GM12865 (cell line): ENCODE results near the gene TMEM167B.

ENCODE experiments used
- DNase-seq: peaks from one replicate; pipeline ENCODE4 v3.0.0; 2010; ENCODE audit warnings: low read depth
- H3K4me3 ChIP-seq: 2 replicates; pipeline ENCODE4 v1.5.1; 2011; ENCODE audit warnings: mild to moderate bottlenecking, low read depth, low read length, control low read depth
- TF ChIP-seq, protein P1 (sequence below): IDR thresholded peaks from 2 replicates; pipeline ENCODE4 v1.5.1; 2011; ENCODE audit warnings: low read length, control low read depth, low read depth, inconsistent platforms; ENCODE audit not compliant: insufficient read depth; ENCODE audit errors: missing control alignments

Gene TMEM167B

DNA sequence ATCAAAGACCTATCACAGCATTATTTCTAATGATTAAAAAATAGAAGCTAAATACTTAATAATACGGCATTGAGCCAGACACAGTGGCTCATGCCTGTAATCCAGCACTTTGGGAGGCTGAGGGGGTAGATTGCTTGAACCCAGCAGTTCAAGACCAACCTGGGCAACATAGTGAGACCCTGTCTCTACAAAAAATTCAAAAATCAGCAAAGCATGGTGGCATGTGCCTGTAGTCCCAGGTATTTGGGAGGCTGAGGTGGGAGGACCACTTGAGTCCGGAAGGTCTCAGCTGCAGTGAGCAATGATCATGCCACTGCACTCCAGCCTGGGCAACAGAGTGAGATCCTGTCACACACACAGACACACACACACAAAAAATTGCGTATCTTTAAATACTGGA is 25.4 kb upstream of the TMEM167B start:
- TF ChIP-seq, protein P1, sequence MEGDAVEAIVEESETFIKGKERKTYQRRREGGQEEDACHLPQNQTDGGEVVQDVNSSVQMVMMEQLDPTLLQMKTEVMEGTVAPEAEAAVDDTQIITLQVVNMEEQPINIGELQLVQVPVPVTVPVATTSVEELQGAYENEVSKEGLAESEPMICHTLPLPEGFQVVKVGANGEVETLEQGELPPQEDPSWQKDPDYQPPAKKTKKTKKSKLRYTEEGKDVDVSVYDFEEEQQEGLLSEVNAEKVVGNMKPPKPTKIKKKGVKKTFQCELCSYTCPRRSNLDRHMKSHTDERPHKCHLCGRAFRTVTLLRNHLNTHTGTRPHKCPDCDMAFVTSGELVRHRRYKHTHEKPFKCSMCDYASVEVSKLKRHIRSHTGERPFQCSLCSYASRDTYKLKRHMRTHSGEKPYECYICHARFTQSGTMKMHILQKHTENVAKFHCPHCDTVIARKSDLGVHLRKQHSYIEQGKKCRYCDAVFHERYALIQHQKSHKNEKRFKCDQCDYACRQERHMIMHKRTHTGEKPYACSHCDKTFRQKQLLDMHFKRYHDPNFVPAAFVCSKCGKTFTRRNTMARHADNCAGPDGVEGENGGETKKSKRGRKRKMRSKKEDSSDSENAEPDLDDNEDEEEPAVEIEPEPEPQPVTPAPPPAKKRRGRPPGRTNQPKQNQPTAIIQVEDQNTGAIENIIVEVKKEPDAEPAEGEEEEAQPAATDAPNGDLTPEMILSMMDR: no peak
- no peak overlapping the region for H3K4me3 ChIP-seq
- DNase-seq: no peak

DNA sequence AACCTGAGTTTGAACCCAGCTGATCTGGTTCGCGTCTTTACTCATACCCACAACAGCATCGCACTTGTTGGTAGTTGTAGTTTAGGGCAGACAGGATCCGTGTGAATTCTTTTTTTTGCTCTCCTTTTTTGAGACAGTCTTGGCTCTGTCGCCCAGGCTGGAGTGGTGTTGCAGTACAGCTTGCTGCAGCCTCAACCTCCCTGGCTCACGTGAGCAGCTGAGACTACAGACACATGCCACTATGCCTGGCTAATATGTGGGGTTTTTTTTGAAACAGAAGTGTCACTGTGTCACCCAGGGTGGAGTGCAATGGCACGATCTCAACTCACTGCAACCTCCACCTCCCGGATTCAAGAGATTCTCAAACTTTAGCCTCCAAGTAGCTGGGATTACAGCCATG is 22.7 kb upstream of the TMEM167B start:
- TF ChIP-seq, protein P1: no peak
- no peak overlapping the region for H3K4me3 ChIP-seq
- no peak for DNase-seq

DNA sequence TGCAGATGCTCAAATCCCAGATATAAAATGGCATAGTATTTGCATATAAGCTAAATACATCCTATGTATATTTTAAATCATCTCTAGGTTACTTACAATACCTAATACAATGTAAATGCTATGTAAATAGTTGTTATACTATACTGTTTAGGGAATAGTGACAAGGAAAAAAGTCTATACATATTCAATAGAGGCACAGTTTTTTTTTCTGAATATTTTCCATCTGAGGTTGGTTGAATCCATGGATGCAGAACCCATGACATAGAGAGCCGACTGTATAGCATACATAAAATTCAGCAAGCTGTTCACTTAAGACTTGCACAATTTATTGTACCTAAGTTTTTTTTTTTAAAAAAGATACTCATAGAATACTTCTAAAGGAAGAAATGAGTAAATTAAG is 21.3 kb upstream of the TMEM167B start:
- no peak overlapping the region for H3K4me3 ChIP-seq
- no peak for DNase-seq
- TF ChIP-seq, protein P1: no peak

DNA sequence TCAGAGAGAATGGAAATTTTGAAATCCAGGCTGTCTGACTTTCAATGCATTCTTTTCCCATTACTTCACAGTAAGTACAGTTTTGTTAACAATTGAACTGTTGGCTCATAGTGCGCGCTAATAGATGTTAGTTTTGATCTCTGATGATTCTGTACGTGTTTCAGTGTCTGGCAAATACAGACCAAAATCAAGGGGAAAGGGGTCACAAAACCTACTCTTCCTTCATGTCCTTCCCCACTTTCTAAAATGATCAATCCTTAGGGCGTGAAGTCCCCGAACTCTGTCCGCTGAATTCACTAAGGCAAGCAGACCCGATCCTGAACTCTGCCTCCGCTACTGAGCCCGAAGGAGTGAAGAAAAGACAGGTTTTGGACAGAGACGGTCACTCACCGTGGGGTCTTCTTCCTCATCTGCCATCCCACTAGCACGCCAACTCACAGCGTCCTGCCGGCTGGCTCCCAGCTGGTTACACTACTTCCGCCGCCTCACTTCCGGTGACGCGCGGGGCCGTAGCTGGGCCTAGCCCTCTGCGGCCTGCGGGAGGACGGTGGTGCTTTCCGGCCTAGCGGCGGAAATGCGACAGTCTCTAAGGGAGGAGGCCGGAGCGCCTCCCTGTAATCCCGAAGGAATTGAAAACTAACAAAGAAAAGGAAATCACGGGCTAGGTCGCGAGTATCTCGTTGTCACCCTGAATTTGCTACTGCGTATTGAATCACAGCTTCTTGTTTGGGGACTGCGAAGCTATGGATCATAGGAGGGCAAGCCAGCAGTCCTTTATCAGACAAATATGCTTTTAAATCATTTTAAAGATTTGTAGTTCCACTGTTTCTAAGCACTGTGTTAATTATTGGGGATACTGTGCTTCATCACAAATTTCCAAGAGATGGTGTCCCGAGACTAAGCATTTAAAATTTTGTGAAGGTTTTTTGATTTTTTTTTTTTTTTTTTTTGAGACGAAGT is 14.8 kb upstream of the TMEM167B start, which contains the start of gene TAF13:
Gene TAF13 (minus strand): TSS at position 473 of the 960 bp plus-strand sequence. CDS start 56 bp downstream, at position 417.
- DNase-seq: peak; percentile 95
- H3K4me3 ChIP-seq: peak within 1 kb of the TSS; percentile 74
- TF ChIP-seq, protein P1: no peak

DNA sequence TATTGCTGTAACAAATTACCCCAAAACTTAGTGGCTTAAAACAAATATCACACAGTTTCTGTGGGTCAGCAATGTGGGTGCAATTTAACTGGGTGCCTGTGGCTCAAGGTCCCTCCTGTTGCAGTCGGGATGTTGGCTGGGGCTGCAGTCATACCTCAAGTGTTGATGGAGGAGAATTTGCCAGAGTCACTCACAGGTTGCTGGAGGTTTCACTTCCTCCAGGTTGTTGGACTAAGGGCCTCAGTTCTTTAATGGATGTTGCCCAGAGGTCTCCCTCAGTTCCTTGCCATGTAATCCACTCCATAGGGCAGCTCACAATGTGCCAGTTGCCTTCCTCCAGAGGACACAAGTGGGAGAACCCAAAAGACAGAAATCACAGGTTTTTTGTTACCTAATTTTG is 12.2 kb upstream of the TMEM167B start:
- H3K4me3 ChIP-seq: no peak overlapping the region
- TF ChIP-seq, protein P1: no peak
- DNase-seq: no peak

DNA sequence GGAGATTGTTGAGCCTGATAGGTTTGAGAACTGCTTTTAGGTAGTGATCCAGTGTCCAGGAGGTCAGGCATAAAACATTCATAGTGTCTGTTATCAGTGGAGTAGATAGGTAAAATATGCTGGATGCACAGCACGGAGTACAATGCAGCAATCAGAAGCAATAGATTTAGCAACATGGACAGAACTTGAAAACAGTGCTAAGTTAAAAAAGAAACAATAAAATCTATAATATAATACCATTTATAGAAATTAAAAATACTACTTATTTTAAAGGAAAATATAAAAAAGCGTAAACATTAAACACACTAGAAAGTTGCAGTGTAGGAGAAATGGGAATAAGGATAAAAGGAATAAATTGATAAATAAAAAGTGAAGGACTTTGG is 11.3 kb upstream of the TMEM167B start:
- no peak overlapping the region for H3K4me3 ChIP-seq
- TF ChIP-seq, protein P1: no peak
- no peak for DNase-seq
